Esophagus squamous epithelium (tissue), 5 donors: ENCODE results near the gene UNCX. TPM values are rescaled to one million over a fixed set of nuclear protein-coding genes. Genes with fewer than 3 reads are reported as not detected.

Experiments
- DNase-seq: peaks from one replicate; lab custom pipeline; 2025; lab: John Stamatoyannopoulos, UW
- H3K27ac ChIP-seq, 4 donors: fragments of 200-600 bp; sonication (generic); one replicate each; pipeline ENCODE4 v1.5.1; 2016 to 2019; ENCODE audit warnings: mild to moderate bottlenecking in 1 of 4
- H3K27me3 ChIP-seq, 4 donors: fragments of 200-600 bp; sonication (generic); 1 replicate in 3 of 4; 2 replicates in 1 of 4; pipeline versions ENCODE4 v1.5.1 to v1.6.0; 2017 to 2021; ENCODE audit warnings: antibody characterized with exemption in 1 of 4
- H3K36me3 ChIP-seq, 3 donors: fragments of 200-600 bp; sonication (generic); one replicate each; pipeline ENCODE4 v1.5.1; 2016 to 2019
- H3K4me1 ChIP-seq, 3 donors: fragments of 200-600 bp; sonication (generic); one replicate each; pipeline ENCODE4 v1.5.1; 2017 to 2019
- H3K4me3 ChIP-seq, 4 donors: fragments of 200-600 bp; sonication (generic); 1 replicate in 3 of 4; 2 replicates in 1 of 4; pipeline ENCODE4 v1.5.1; 2016 to 2019; ENCODE audit warnings: mild to moderate bottlenecking in 2 of 4, moderate library complexity in 1 of 4
- H3K9me3 ChIP-seq, 3 donors: fragments of 200-600 bp; sonication (generic); one replicate each; pipeline ENCODE4 v1.5.1; 2016 to 2019
- POLR2A ChIP-seq, 4 donors: fragments of 450-650 bp; IDR thresholded peaks; one replicate each; pipeline ENCODE4 v1.6.1; 2017; ENCODE audit warnings: antibody characterized with exemption in 4 of 4, mild to moderate bottlenecking in 4 of 4, moderate library complexity in 3 of 4
- WGBS, 2 donors: methylation state at CpG; one replicate each; pipeline ENCODE4 v1.1.5; 2018; 5-methylcytosine and 5-hydroxymethylcytosine counted together
- intact Hi-C: fragments of 100-400 bp; cut with DNase I; formaldehyde crosslinking; loops from one replicate; pipeline ENCODE4 v1.15.0; 2022
- total RNA-seq, 4 donors: library from RNA; depleted of rRNA; stranded (reverse); fragments of >200 nt; gene quantifications; one replicate each; pipeline ENCODE4 v1.1.0, GENCODE V29; 2016
- TF ChIP-seq, protein P1 (sequence below), 6 experiments: fragments of 450-650 bp in 4 of 6; fragments of 200-600 bp in 2 of 6; sonication (generic) in 2 of 6; IDR thresholded peaks; one replicate each; pipeline ENCODE4 v1.5.1; 2016 to 2019; ENCODE audit warnings: antibody characterized with exemption in 6 of 6, mild to moderate bottlenecking in 4 of 6, moderate library complexity in 4 of 6
- donor health status: DM: yes; HTN: yes; CAD: no.

The UNCX gene
- total RNA-seq, 4 donors from 2014 or later: not detected

- WGBS, 2 donors: 81% methylated on average over 13 of the region's 27 CpGs; no CpG with 5 or more reads in 1 of the 2 donors
- intact Hi-C loops: no loop called here
- H3K27me3 ChIP-seq: peaks cover 0 to 85% (median 3%) of the 10 kb centered on the region in 4 donors
These were observed 35.6 kb downstream of the UNCX start for GRCh38 chr7:1268076-1268815.

GRCh38 chr7:1268866-1269265 is 36.2 kb downstream of the UNCX start:
- no peak for DNase-seq
- H3K36me3 ChIP-seq: no peaks in the 10 kb centered on the region
- intact Hi-C loops: no loop called here
- H3K4me3 ChIP-seq: no peak overlapping the region
- H3K9me3 ChIP-seq: no peaks in the 10 kb centered on the region
- no peaks in the 10 kb centered on the region for H3K4me1 ChIP-seq
- peaks cover 0 to 79% (median 3%) of the 10 kb centered on the region in 4 donors for H3K27me3 ChIP-seq
- TF ChIP-seq, protein P1, sequence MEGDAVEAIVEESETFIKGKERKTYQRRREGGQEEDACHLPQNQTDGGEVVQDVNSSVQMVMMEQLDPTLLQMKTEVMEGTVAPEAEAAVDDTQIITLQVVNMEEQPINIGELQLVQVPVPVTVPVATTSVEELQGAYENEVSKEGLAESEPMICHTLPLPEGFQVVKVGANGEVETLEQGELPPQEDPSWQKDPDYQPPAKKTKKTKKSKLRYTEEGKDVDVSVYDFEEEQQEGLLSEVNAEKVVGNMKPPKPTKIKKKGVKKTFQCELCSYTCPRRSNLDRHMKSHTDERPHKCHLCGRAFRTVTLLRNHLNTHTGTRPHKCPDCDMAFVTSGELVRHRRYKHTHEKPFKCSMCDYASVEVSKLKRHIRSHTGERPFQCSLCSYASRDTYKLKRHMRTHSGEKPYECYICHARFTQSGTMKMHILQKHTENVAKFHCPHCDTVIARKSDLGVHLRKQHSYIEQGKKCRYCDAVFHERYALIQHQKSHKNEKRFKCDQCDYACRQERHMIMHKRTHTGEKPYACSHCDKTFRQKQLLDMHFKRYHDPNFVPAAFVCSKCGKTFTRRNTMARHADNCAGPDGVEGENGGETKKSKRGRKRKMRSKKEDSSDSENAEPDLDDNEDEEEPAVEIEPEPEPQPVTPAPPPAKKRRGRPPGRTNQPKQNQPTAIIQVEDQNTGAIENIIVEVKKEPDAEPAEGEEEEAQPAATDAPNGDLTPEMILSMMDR (IDR thresholded peaks at IDR 0.05): no peak
- no peak for TF ChIP-seq POLR2A (IDR thresholded peaks at IDR 0.05)
- H3K27ac ChIP-seq: no peak overlapping the region
- 48 to 58% methylated on average over 11 to 14 of the region's 14 CpGs for WGBS, 2 donors

More at GRCh38 chr7:1268076-1268815, 35.6 kb downstream of the UNCX start:
- no peak overlapping the region for H3K4me3 ChIP-seq
- TF ChIP-seq, protein P1 (IDR thresholded peaks at IDR 0.05): no peak
- TF ChIP-seq POLR2A (IDR thresholded peaks at IDR 0.05): no peak
- no peak for DNase-seq
- no peaks in the 10 kb centered on the region for H3K4me1 ChIP-seq
- no peaks in the 10 kb centered on the region for H3K36me3 ChIP-seq
- H3K27ac ChIP-seq: no peak overlapping the region
- no peaks in the 10 kb centered on the region for H3K9me3 ChIP-seq

DNA sequence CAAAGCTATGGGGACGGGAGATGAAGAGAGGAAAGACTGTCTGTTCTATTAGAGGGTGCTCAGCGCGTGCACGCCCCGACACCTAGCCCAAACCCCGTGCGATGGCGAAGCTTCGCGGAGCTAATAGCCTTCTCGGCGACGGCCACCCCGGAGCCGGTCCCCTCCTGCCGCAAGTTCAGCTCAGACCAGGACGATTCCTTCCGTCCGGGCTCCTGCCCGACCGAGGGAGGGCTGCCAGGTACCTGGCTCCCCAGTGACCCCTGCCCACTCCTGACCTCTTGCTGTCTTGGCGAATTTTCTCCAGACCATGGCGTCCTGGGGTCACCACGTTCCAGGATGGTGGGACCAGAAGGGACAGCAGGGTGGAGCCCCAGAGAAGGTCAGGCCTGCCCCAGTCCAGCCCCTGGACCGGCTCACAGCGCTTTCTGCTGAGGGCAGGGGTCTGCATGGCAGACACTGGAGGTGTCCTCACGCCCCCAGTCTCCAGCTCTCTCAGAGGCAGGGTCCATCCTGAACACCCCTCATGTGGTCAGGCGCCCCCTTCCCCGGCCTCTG is 36.7 kb downstream of the UNCX start:
- intact Hi-C loops: no loop called here
- H3K27ac ChIP-seq: no peak overlapping the region
- no peaks in the 10 kb centered on the region for H3K4me1 ChIP-seq
- no peaks in the 10 kb centered on the region for H3K36me3 ChIP-seq
- no peaks in the 10 kb centered on the region for H3K9me3 ChIP-seq
- DNase-seq: no peak
- peaks cover 0 to 78% (median 3%) of the 10 kb centered on the region in 4 donors for H3K27me3 ChIP-seq
- 17 to 50% methylated on average over 1 to 2 of the region's 29 CpGs for WGBS, 2 donors
- TF ChIP-seq POLR2A (IDR thresholded peaks at IDR 0.05): no peak
- TF ChIP-seq, protein P1 (IDR thresholded peaks at IDR 0.05): no peak
- H3K4me3 ChIP-seq: no peak overlapping the region

DNA sequence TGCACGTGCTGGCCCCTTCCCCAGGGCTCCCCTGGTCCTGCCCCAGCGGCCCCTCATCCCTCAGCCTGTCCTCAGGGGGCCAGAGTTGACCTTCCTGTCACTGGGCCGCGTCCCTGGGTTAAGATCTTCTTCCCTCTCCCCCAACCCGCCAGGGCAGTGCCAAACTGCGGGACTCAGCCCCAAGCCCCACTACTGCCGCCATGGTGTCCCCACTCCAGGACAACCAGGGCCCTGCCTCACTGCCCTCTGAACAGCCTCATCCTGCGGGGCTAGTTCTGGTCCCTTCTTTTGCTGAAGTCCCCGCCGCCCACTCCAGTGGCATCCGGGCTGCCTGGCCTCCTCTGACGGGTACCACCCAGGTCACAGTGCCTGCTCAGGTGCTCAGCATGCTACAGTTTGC is 37.5 kb downstream of the UNCX start:
- no peak for TF ChIP-seq POLR2A (IDR thresholded peaks at IDR 0.05)
- TF ChIP-seq, protein P1 (IDR thresholded peaks at IDR 0.05): no peak
- H3K36me3 ChIP-seq: no peaks in the 10 kb centered on the region
- WGBS, 2 donors: 76% methylated on average over 9 of the region's 12 CpGs; no CpG with 5 or more reads in 1 of the 2 donors
- H3K27me3 ChIP-seq: peaks cover 0 to 78% (median under 1%) of the 10 kb centered on the region in 4 donors
- no peaks in the 10 kb centered on the region for H3K4me1 ChIP-seq
- H3K27ac ChIP-seq: no peak overlapping the region
- DNase-seq: no peak
- no peak overlapping the region for H3K4me3 ChIP-seq
- H3K9me3 ChIP-seq: no peaks in the 10 kb centered on the region
- intact Hi-C loops: no loop called here

GRCh38 chr7:1271046-1271445 is 38.4 kb downstream of the UNCX start:
- H3K9me3 ChIP-seq: no peaks in the 10 kb centered on the region
- intact Hi-C loops: no loop called here
- TF ChIP-seq, protein P1 (IDR thresholded peaks at IDR 0.05): no peak
- no peak for TF ChIP-seq POLR2A (IDR thresholded peaks at IDR 0.05)
- no peaks in the 10 kb centered on the region for H3K36me3 ChIP-seq
- H3K27ac ChIP-seq: no peak overlapping the region
- WGBS, 2 donors: 86 to 92% methylated on average over 2 to 8 of the region's 14 CpGs
- no peak overlapping the region for H3K4me3 ChIP-seq
- no peaks in the 10 kb centered on the region for H3K4me1 ChIP-seq
- peaks cover 0 to 79% (median 2%) of the 10 kb centered on the region in 4 donors for H3K27me3 ChIP-seq
- DNase-seq: no peak
